Measurements from ENCODE around the gene RAD51B. TPM values are rescaled to one million over a fixed set of nuclear protein-coding genes. Genes with fewer than 3 reads are reported as not detected.
A peak's percentile ranks its signal among the peaks of the same experiment; 100 is the strongest.

RAD51B gene
- polyA plus RNA-seq, 3 donors, result 3.6 to 11.6 (median 9.4) TPM

DNA sequence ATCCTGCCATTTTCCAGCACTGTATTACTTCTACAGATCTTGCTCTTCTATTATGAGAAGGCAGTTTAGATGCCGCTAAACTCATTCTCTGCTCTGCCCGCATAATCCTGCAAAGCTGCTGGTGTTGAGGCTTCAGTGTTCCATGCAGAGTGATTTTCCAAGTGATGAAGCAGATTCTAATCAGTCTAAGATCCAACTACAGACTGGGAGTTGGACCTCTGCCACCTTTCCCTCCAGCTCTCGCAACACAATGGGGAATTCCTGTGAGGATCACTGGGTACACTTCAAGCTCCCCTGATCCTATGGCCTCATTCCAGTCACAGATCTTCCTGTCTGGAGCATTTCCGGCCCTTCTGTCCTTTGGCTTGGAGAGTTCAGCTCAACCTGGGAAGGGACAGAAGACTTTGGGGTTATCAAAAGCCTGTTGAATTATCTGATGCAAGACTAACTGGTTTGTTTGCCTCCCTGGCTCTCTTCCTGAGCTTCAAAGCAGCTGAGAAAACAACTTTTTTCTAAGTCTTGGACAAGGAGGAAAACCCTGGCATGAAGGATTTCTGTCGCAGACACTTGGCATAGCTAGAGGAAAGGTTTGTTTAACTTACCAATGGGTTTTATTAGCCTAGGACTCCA is 639.4 kb downstream of the RAD51B start:
- Histone ChIP-seq H3K4me3 (replicated peaks in 1 of 3; ENCODE audit: low read depth in 2 of 3, low read length in 3 of 3) (no peak overlapping the region), H2AFZ (ENCODE audit: insufficient read depth, low read depth, low read length, poor library complexity, severe bottlenecking) (no peak overlapping the region), H3K36me3 (replicated peaks in 1 of 2; ENCODE audit: control insufficient read depth in 1 of 2, insufficient read depth in 2 of 2, low read length in 2 of 2) (no peaks in the 10 kb centered on the region), H3K4me2 (replicated peaks; ENCODE audit: extremely low read depth, low read length, poor library complexity, severe bottlenecking) (no peak overlapping the region), H3K9ac (ENCODE audit: insufficient read depth, low read length, poor library complexity, severe bottlenecking) (no peak overlapping the region), H4K20me1 (ENCODE audit: insufficient read depth, low read length) (no peaks in the 10 kb centered on the region), H3K27me3 (ENCODE audit: control insufficient read depth in 2 of 2, insufficient read depth in 2 of 2, low read length in 2 of 2) (no peaks in the 10 kb centered on the region), H3K27ac (ENCODE audit: low read depth in 1 of 2, low read length in 2 of 2) (peak overlapping the region in 1 of 2 donors; percentile 27), H3K79me2 (ENCODE audit: insufficient read depth, low read length) (no peaks in the 10 kb centered on the region), H3K9me3 (replicated peaks in 1 of 2; ENCODE audit: control insufficient read depth in 1 of 2, insufficient read depth in 1 of 2, low read length in 2 of 2) (peaks cover 5 to 9% of the 10 kb centered on the region in 2 donors), H3K4me1 (ENCODE audit: control insufficient read depth in 1 of 2, insufficient read depth in 2 of 2, low read length in 2 of 2) (peaks cover 18 to 19% of the 10 kb centered on the region in 2 donors)
- no peak overlapping the region for H3K4me3 Mint-ChIP-seq
- intact Hi-C loops (cut with micrococcal nuclease), result no loop called here
- TF ChIP-seq, protein P1, sequence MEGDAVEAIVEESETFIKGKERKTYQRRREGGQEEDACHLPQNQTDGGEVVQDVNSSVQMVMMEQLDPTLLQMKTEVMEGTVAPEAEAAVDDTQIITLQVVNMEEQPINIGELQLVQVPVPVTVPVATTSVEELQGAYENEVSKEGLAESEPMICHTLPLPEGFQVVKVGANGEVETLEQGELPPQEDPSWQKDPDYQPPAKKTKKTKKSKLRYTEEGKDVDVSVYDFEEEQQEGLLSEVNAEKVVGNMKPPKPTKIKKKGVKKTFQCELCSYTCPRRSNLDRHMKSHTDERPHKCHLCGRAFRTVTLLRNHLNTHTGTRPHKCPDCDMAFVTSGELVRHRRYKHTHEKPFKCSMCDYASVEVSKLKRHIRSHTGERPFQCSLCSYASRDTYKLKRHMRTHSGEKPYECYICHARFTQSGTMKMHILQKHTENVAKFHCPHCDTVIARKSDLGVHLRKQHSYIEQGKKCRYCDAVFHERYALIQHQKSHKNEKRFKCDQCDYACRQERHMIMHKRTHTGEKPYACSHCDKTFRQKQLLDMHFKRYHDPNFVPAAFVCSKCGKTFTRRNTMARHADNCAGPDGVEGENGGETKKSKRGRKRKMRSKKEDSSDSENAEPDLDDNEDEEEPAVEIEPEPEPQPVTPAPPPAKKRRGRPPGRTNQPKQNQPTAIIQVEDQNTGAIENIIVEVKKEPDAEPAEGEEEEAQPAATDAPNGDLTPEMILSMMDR (IDR thresholded peaks at IDR 0.05), result no peak
- H3K27ac Mint-ChIP-seq, result peak overlapping the region in 1 of 7 donors; percentile 34
- WGBS (ENCODE audit: insufficient coverage), result 90% methylated on average over 2 of the region's 5 CpGs
- H3K4me1 Mint-ChIP-seq, result peaks cover 17% of the 10 kb centered on the region
- peaks cover 2 to 11% (median 9%) of the 10 kb centered on the region in 7 donors for H3K9me3 Mint-ChIP-seq
- no peak for DNase-seq
- H3K27me3 Mint-ChIP-seq (ENCODE audit: low read depth in 3 of 3), result peaks cover 0 to 2% (median 0%) of the 10 kb centered on the region in 3 donors
- peaks cover 5 to 6% of the 10 kb centered on the region in 2 donors for H3K36me3 Mint-ChIP-seq

GRCh38 chr14:68459480-68460136 is 640.0 kb downstream of the RAD51B start:
- WGBS (ENCODE audit: insufficient coverage), result no CpG with 5 or more reads among the region's 5 CpGs
- Mint-ChIP-seq H3K27me3 (ENCODE audit: low read depth in 3 of 3) (peaks cover 0 to 2% (median 0%) of the 10 kb centered on the region in 3 donors), H3K4me3 (no peak overlapping the region), H3K9me3 (peaks cover 2 to 9% (median 7%) of the 10 kb centered on the region in 7 donors), H3K4me1 (peaks cover 20% of the 10 kb centered on the region), H3K36me3 (peaks cover 5 to 6% of the 10 kb centered on the region in 2 donors), H3K27ac (peak overlapping the region; percentile 34 to 83 (median 64))
- Histone ChIP-seq H4K20me1 (ENCODE audit: insufficient read depth, low read length) (no peaks in the 10 kb centered on the region), H3K27ac (ENCODE audit: low read depth in 1 of 2, low read length in 2 of 2) (peak overlapping the region; percentile 27 to 41), H3K79me2 (ENCODE audit: insufficient read depth, low read length) (no peaks in the 10 kb centered on the region), H3K9me3 (replicated peaks in 1 of 2; ENCODE audit: control insufficient read depth in 1 of 2, insufficient read depth in 1 of 2, low read length in 2 of 2) (peaks cover 3 to 6% of the 10 kb centered on the region in 2 donors), H3K36me3 (replicated peaks in 1 of 2; ENCODE audit: control insufficient read depth in 1 of 2, insufficient read depth in 2 of 2, low read length in 2 of 2) (no peaks in the 10 kb centered on the region), H2AFZ (ENCODE audit: insufficient read depth, low read depth, low read length, poor library complexity, severe bottlenecking) (peak overlapping the region; percentile 30), H3K4me1 (ENCODE audit: control insufficient read depth in 1 of 2, insufficient read depth in 2 of 2, low read length in 2 of 2) (peaks cover 22 to 23% of the 10 kb centered on the region in 2 donors), H3K9ac (ENCODE audit: insufficient read depth, low read length, poor library complexity, severe bottlenecking) (no peak overlapping the region), H3K4me3 (replicated peaks in 1 of 3; ENCODE audit: low read depth in 2 of 3, low read length in 3 of 3) (peak overlapping the region in 1 of 3 experiments; percentile 0), H3K4me2 (replicated peaks; ENCODE audit: extremely low read depth, low read length, poor library complexity, severe bottlenecking) (no peak overlapping the region), H3K27me3 (ENCODE audit: control insufficient read depth in 2 of 2, insufficient read depth in 2 of 2, low read length in 2 of 2) (no peaks in the 10 kb centered on the region)
- intact Hi-C loops (cut with micrococcal nuclease), result no loop called here
- TF ChIP-seq, protein P1 (IDR thresholded peaks at IDR 0.05), result no peak
- peak in 2 of 3 donors; percentile 29 to 43 for DNase-seq
